GM21515 (cell line): ENCODE results near the gene ACVRL1.
A peak's percentile ranks its signal among the peaks of the same experiment; 100 is the strongest.

ENCODE experiments used
- ATAC-seq: cut with Tn5 transposase; IDR thresholded peaks from one replicate; pipeline ENCODE4 v1.9.1; 2021; ENCODE audit not compliant: unreplicated experiment

ACVRL1 gene

DNA sequence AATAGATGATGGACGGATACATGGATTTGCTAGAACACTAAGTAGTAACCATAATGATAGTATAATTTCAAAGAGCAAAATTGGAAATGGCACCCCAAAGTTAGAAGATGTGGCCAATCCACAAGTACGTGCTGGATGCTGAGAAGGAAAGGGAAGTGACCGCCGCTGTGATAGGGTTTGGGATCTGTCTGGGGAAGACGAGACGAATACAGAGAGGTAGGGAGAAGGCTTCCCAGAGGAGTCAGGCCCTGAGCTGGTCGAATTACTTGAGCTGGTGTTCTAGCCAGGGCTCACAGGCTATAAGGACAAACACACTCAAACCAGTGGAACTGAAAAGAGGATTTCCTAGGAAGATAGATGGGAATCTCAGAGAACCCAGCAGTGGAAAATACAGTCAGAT is 34.8 kb downstream of the ACVRL1 start:
- ATAC-seq, result no peak

DNA sequence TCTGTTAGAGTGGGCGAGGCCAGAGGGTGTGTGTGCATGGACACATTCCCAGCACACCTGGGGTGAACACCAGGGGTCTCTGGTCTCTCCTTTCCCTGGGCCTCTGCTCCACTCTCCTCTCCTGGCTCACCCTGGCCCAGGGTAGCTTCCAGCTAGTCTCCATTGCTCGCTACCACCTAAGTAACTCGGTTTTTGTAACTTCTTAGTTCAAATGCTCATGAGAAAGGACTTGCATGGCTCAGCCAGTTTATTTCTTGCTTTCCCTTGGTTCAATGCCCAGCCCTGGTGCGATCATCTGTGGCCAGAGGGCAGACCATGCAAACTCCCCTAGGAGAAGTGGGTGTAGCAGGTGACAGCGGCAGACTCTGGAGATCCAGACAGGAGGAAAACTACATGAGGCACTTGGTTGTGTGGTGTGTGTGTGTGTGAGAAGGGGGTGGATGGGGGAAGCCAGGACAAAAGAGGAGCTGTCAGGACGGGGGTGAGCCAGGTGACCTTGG is 35.2 kb downstream of the ACVRL1 start:
- no peak for ATAC-seq

DNA sequence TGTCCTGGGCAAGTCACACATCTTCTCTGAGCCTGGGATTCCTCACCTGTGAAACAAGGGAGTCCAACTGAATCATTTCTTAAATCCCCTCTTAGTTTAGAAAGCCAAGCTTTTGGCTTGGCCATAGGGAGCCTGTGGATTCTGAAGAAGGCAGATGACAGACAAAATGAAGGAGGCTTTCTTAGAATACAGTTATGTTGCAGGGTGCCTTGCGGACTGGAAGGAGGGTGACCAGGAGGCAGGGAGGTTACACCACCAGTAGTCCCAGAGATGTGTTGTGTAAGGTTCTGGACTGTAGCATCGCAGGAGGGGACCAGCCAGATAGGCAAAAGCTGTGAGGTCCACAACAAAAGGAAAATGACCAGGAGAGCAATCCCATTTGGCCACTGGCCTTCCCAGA is 36.0 kb downstream of the ACVRL1 start:
- no peak for ATAC-seq

DNA sequence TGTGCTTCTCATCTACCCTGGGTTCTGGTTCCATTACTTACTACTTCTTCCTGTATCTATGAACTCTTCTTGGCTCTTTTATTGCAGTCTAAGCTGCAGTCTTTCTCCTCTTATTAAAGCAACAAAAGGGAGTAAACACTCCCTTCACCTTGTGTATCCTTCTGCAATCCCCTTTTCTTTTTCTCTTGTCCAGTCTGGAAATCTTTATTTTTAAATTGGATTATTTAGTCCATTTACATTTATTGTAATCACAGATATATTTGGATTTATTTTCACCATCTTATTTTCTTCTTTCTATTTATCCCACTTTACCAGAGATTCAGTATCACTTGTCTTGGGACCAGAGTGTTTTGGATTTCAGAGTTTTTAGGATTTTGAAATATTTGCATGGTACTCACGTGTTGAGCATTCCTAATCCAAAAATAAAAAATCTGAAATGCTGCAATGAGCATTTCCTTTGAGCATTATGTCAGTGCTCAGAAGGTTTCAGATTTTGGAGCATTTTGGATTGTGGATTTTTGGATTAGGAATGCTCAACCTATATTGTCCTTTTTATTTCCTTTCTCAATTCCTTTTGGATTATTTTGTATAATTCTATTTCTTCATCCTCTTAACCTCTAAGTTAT is 37.4 kb downstream of the ACVRL1 start:
- no peak for ATAC-seq

DNA sequence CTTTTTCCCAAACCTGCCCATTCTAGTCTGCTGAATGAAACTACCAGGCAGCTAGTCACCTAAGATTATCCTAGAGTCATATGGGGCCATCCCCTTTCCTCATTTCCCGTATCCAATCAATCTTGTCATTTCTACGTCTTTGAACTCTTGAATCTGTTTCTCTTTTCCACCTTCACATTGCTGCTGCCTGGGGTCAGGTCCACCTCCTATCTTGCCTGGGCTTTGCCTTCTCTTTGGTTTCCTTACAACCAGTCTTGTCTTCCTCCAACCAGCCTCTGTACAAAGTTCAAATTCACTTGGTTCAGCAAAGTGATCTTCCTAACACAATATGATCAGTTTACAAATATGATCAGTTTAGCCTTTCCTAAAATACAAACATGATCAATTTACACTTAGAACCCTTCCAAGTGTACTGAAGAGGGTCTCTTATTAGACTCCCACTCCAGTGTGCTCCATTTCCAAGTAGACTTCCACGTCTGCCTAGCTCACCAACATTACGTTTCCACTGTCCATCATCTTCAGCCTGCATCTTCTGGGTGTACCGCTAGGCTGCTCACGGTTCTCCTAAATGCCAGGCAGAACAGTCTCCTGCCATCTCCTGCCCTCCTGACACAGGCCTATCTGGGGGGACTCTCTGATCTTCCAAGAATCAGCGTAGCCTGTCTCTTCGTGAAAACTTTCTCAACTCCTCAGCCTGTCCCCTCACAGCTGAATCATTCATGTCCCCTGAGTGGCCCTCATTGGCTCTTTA is 40.1 kb downstream of the ACVRL1 start:
- ATAC-seq, result no peak

DNA sequence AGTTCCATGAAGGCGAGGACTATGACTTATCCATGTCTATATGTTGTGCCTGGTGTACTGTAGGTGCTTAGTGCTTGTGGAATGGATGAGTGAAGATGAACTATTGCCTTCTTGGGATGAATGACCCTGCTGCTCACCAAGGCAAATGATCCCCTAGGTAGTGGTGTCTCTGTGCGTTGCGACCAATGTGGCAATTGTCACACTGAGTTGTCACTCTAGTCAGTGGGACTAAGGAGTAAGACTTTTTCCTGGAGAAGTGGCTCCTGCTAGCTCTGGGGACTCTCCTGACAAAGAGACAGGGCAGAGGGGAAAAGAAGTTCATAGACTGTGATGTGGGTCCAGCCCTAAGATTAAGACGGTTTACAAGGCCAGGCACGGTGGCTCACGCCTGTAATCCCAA is 40.8 kb downstream of the ACVRL1 start:
- no peak for ATAC-seq

DNA sequence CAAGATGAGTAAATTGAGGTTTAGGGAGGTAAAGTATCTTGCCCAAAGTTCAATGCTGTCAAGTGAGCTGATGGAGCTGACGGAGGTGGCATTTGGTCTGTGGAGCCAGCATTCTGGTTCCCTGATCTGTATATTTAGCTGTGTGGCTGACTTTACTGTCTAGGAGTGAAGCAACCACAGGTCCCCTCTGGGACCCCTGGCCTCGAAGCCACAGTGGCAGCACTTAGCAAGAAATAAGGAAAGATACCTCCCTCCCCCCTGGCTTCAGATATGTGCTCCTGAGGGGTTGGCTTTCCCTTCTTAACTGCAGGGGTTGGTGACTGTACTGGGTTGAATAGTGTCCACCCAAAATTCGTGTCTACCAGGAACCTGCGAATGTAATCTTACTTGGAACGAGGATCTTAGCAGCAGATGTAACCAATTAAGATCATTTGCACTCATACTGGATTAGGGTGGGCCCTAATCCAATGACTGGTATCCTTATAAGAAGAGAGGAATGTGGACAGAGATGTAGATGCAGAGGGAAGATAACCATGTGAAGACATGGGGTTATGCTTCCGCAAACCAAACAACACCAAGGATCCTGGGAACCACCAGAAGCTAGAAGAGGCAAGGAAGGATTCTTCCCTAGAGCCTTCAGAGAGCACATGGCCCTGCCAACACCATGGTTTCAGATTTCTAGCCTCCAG is 42.2 kb downstream of the ACVRL1 start:
- no peak for ATAC-seq

DNA sequence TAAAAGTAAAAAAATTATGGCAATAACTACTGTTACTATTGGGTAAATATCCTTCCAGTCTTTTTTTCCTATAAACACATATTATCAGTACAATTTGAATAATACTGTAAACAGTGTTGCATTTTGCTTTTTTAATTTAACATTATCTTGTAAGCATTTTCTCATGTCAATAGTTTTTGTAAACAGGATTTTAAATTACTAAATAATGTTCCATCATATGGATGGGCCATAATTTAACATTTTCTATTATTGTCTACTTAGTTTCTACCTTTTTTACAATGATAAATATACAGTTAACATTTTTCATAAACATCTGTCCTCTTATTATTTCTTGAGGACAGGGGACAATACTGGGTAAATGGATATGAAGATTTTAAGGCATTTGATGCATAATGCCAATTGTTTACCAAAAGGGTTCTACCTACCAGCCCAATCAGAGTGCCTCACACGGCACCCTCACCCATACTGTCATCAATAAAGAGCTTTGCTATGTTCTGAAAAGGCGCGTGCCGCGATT is 43.4 kb downstream of the ACVRL1 start:
- ATAC-seq, result no peak

DNA sequence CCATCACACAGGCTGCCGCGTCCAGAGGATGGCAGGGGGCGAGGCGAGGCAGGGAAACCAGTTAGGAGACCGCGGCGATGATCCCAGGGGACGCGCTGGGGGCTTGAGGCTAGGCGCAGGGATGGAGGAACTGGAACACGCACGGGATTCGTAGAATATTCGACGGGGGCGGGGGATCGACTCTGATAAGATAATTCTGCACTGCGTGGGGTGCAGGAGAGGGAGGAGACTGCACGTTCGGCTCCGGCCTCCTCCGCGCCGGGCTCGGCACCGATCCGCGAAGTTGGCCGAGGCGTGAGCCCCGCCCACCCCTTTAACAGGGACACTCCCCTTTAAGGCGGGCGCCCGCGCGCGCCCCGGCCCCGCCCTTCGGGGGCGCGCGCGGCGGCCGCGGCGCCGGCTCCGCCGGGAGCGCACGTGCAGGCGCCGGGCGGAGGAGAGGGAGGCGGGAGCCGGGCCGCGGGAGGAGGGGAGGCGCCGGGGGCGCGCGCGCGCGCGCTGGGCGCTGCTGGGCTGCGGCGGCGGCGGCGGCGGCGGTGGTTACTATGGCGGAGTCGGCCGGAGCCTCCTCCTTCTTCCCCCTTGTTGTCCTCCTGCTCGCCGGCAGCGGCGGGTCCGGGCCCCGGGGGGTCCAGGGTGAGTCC is 44.0 kb downstream of the ACVRL1 start, which contains the start of gene ACVR1B:
ACVR1B (plus strand) TSS at position 501 of the 644 bp plus-strand sequence; CDS start at position 546, 45 bp downstream.
- peak; percentile 86 for ATAC-seq

DNA sequence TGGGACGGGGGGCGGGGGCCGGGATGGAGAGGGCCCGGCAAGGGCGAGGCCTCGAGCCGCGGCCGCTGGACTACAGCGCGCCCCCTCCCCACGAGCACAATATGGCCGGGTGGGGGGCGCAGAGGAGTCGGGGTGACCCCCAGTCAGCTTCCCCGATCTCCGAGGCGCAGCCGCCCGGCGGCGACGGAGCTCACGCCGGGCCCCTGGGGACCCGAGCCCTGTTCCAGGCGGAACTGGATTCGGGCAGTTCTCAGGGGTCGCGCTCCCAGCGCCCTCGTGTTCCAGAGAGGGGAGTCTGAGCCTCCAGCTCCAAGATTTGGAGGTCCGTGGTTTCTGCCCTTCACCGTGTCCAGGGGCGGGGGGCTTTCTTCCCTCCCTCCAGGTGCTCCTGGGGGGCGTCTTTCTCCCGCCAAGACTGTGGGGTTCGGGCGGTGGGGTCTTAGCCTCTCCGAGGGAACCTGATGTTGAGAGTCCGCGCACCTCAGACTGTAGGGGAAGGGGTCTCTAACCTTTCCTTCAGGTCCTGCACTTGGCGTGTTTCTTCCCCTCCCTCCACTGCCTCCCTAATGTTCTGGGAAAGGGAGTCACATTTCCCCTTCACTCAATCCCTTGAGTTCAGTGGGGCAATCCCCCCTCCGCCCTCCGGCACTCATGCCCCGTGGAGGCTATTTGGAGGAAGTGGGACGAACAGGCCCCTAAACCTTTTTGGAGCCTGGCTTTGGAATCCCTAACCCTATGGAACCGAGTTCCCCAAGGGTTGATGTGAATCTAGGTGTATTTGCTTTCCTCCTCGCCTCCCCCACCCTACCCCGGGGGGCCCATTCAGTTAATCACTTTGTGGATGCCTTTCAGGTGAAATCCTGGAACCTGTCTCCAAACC is 44.8 kb downstream of the ACVRL1 start:
- no peak for ATAC-seq

DNA sequence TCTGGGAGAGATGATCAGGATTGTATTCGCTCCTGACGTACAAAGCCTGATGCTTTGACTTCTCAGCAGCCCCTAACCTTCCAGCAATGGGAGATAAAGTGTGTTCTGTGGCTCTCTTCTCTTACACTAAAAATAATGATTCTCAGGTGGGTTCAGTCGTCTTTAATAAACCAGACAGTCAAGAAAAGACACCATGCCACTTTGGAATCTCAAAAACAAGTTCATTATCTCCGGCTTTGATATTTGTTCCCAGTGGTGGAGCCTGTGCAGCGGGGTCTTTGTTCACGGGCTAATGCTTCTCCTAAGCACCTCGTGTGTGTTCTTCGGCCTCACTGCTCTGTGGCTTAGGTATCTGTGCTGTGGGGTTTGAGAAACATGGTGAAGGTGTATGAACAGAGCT is 45.8 kb downstream of the ACVRL1 start:
- ATAC-seq, result no peak

DNA sequence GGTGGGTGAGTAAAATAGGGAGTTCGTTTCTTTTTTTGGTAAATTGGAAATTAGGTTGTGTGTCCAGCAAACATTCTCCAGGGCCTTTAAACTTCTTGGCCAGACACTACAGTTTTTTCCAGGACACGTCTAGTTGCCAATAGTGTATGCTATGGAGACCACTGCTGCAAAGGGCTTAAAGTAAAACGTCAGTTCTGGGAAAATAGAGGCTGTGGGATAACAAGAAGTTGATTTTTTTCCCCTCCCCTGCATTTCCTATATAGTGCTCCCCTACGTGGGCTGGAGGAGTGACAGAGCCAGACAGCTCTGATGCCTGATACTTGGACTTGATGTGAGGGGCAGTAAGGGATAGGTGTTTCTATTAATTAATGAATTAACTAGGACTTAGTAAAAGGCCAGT is 46.6 kb downstream of the ACVRL1 start:
- ATAC-seq, result no peak

DNA sequence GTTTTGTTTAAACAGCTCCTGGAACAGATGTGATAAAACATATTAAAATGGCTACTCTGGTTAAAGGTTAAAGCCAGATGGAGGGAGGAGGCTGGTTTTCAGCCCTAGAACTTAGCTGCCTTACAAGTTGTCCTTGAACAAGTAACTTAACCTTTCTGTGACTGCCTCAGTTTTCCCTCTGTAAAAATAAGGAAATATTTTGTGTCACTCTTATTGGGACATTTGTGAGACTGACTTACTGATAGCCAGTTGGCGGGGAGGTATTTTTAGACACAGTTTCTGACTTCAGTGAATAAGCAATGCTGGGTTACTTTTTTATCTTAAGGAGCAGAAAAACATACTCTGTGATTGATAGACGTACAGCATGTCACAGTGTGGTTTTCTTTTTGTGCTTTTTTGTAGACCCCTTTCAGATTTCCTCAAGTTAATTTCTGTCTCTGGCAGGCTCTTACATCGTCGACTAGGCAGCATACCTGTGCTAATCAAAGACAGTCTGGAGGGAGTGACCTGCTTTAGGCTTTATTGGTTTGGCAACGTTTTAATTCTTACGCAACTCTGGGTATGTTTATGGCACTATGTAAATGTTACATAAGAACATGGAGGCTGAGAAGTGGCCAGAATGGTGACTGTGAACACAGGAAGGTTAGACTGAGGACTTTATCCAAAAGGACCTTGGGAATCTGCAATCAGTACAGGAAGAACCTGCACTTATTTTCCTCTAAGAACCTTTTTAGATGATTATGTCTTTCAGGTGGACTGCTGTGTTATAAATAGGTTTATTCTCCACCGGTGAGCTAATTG is 47.5 kb downstream of the ACVRL1 start:
- ATAC-seq, result no peak

DNA sequence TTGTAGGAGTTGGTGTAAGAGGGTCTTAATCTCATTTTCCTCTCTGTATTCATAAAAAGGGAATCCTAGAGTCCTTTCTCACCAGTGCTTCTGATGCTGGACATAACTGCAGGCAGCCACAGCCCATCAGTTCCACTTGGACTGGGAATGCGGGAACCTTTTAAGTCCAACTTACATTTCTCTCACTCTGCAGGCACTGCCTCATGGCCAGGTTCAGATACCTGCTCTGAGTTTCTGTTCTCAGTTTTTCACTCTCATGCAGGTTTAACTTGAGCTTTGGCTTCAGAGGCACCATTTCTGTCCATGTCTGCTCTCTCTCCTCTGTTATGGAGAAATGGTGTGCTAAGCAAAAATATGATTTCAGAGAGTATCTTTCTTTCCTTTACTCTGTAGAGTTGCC is 48.4 kb downstream of the ACVRL1 start:
- no peak for ATAC-seq

DNA sequence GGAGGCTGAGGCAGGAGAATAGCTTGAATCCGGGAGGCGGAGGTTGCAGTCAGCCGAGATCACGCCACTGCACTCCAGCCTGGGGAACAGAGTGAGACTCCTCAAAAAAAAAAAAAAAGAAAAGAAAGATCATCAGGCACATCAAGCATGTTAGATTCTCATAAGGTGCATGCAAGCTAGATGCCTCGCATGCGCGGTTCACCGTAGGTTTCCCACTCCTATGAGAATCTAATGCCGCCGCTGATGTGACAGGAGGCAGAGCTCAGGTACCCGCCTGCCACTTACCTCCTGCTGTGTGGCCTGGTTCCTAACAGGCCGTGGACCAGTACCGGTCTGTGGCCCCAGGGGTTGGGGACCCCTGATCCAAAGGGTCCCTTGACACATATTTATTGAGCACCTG is 51.2 kb downstream of the ACVRL1 start:
- ATAC-seq, result no peak

DNA sequence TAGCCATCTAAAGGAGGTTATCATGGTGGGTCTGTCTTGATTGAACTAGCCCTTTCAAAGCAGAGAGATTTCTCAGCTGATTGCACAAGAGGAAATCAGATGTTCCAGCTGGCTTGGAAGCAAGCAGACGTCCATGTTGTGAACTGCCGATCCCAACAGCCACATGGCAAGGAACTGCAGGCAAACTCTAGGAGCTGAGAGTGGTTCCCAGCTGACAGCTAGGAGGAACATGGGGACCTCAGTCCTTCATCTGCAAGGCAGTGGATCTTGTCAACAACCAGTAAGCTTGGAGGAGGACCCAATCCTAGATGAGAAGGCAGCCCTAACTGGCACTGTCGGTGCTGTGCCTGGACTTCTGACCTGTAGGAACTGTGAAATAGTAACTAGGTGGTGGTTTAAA is 51.9 kb downstream of the ACVRL1 start:
- no peak for ATAC-seq

DNA sequence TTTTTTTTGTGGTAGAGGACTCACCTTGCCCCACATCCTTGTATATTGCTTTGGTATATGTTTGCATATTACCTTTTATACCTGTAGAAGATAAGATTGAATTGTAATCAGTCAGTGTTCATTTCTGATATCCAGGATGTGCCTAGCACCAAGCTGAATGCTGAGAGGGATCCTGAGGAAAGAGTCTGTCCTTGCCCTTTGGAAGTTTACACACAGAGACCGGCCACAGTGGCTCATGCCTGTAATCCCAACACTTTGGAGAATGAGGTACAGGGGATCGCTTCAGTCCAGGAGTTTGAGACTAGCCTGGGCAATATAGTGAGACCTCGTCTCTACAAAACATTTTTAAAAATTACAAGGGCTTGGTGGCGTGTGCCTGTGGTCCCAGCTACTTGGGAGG is 52.6 kb downstream of the ACVRL1 start:
- no peak for ATAC-seq

DNA sequence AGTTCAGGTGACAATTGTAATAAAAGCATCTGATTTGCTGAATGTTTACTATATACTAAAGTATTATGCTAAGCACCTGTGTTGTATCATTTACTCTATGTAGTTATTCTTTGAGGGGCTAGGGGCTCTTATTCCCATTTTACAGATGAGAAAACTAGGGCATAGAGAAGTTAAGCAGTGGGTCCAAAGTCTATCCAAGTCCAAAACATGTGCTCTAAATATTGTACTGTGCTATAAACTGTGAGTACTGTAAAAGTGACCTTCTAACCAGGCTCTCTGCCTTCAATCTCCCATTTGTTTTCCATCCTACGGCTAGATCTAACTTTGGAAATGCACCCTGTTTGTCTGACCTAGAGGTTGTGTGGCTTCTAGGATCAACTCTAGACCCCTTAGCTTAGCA is 53.2 kb downstream of the ACVRL1 start:
- ATAC-seq, result no peak

DNA sequence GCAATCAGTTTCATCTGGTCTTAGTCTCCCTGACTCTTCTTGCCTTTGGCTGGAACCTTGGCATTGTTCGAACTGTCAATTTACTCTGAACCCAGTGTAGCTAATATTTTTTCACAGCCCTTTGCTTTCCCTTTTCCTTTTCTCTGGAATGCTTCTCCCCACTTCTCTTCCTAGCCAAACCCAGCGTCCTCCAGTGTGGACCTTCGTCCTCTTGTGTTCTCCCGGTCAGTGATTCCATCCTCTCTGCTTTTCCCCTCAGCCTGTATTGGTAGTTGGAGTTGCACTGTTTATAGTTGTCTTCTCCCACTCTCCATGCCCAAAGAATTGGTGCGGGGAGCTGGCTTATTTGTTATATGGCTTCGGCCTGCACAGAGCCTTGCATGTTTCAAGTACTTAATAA is 53.6 kb downstream of the ACVRL1 start:
- ATAC-seq, result no peak

DNA sequence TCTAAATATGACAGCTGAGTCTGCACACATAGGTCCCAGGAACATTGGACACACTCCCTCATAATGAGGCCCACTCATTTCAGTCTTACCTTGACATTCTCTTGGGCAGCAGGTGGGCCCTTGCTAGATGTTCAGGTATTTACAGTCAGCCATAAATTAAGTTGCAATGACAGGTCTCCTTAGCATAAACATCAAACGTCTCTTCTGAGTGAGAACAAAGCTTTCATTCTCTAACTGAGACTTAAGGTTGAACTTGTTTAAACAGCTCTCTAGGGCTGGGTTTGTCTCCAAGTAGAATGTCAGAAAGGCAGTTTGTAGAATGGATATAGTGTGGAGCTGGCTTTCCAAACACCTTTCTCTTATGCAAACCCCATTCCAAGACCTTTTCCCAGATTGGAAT is 54.5 kb downstream of the ACVRL1 start:
- ATAC-seq, result no peak
